Measurements from ENCODE around the gene GSK3A.

DNA sequence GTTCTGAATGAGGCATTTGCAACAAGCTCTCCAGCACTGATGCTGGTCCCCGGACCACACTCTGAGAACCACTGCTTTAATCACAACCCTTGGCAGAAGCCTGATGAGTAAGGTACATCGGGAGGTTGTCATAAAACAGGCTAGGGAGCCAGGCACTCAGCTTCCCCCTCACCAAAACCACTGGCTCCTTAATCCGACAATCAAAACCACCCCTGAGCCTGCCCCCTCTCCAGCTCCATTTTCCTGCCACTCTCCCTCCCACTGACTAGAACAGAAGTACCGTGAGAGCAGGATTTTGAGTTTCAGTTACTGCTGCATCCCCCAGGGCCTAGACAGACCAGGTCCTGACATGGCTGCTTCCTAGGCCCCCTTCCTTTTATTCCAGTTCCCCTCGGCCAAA lies 7.2 kb downstream of the GSK3A start:
- TF ChIP-seq CTCF (conservative IDR thresholded peaks at IDR 0.05; ENCODE audit: low read depth, low read length) = no peak
- no peak for TF ChIP-seq EZH2 (IDR thresholded peaks at IDR 0.05; ENCODE audit: borderline replicate concordance, low read depth, low read length, poor library complexity, severe bottlenecking)
